HG03135 (cell line): ENCODE measurements around the gene MAG.

Experiments
- ATAC-seq: cut with Tn5 transposase; IDR thresholded peaks from one replicate; pipeline ENCODE4 v1.9.1; 2021; ENCODE audit warnings: mild to moderate bottlenecking, moderate library complexity; ENCODE audit not compliant: unreplicated experiment

Gene MAG

GRCh38 chr19:35340431-35340830, 48.5 kb downstream of the MAG start:
- no peak for ATAC-seq

GRCh38 chr19:35341006-35341405, 49.0 kb downstream of the MAG start:
- no peak for ATAC-seq

- no peak for ATAC-seq
Measured at GRCh38 chr19:35341565-35342225, 49.7 kb downstream of the MAG start.

GRCh38 chr19:35342430-35342829, 50.5 kb downstream of the MAG start:
- ATAC-seq, result no peak

- ATAC-seq, result no peak
Measured at GRCh38 chr19:35344511-35345031, 52.6 kb downstream of the MAG start.

GRCh38 chr19:35345671-35346111, 53.7 kb downstream of the MAG start:
- no peak for ATAC-seq

- no peak for ATAC-seq
Measured at GRCh38 chr19:35346193-35347052, 54.5 kb downstream of the MAG start.

- peak; percentile 48 for ATAC-seq
Measured at GRCh38 chr19:35347171-35347929, 55.4 kb downstream of the MAG start, which contains the start of gene FFAR1. Gene FFAR1, plus strand, starts transcription at chr19:35347902. Its CDS starts 3,650 bp downstream, at chr19:35351552.

- no peak for ATAC-seq
Measured at GRCh38 chr19:35347930-35348298, 56.0 kb downstream of the MAG start.

GRCh38 chr19:35348911-35349611, 57.1 kb downstream of the MAG start:
- no peak for ATAC-seq

- no peak for ATAC-seq
Measured at GRCh38 chr19:35349614-35350521, 57.9 kb downstream of the MAG start.

GRCh38 chr19:35350591-35350990, 58.6 kb downstream of the MAG start:
- no peak for ATAC-seq

- ATAC-seq, result no peak
Measured at GRCh38 chr19:35351411-35352176, 59.6 kb downstream of the MAG start.

- no peak for ATAC-seq
Measured at GRCh38 chr19:35352177-35352447, 60.2 kb downstream of the MAG start.

GRCh38 chr19:35352448-35353304, 60.7 kb downstream of the MAG start:
- no peak for ATAC-seq

GRCh38 chr19:35353635-35354034, 61.7 kb downstream of the MAG start:
- no peak for ATAC-seq

- no peak for ATAC-seq
Measured at GRCh38 chr19:35354898-35355297, 62.9 kb downstream of the MAG start.

- no peak for ATAC-seq
Measured at GRCh38 chr19:35355791-35356460, 64.0 kb downstream of the MAG start.
